Measurements from ENCODE around the gene ARHGAP6. TPM values are rescaled to one million over a fixed set of nuclear protein-coding genes. Genes with fewer than 3 reads are reported as not detected.
"Not testable (repeated sequence)": the region's sequence is repeated elsewhere in the genome, so short reads cannot be mapped to it uniquely, and the experiment has no call there.

The ARHGAP6 gene
- total RNA-seq, 1 experiment from 2014 or later: not detected

GRCh38 chrX:11371106-11371505 lies 294.6 kb downstream of the ARHGAP6 start:
- H3K4me1 ChIP-seq (ENCODE audit: low read length): no peaks in the 10 kb centered on the region

GRCh38 chrX:11367609-11368430 lies 297.9 kb downstream of the ARHGAP6 start:
- no peak for DNase-seq
- Histone ChIP-seq H3K4me2 (ENCODE audit: low read depth, low read length, poor library complexity, severe bottlenecking) (no peak overlapping the region), H3K36me3 (ENCODE audit: insufficient read depth, low read length) (no peaks in the 10 kb centered on the region), H3K9me2 (replicated peaks; ENCODE audit: insufficient read depth, low read length) (no peaks in the 10 kb centered on the region), H3K27ac (ENCODE audit: low read length) (no peak overlapping the region), H3K4me1 (ENCODE audit: low read length) (no peaks in the 10 kb centered on the region), H3K79me2 (ENCODE audit: low read length) (no peaks in the 10 kb centered on the region), H3K9ac (ENCODE audit: low read length) (no peak overlapping the region), H3K9me3 (ENCODE audit: low read length) (no peaks in the 10 kb centered on the region), H3K27me3 (ENCODE audit: low read length) (no peaks in the 10 kb centered on the region), H3K4me3 (ENCODE audit: low read length) (no peak overlapping the region), H2AFZ (ENCODE audit: low read length) (no peak overlapping the region), H4K20me1 (ENCODE audit: insufficient read depth, low read depth, low read length) (no peaks in the 10 kb centered on the region)

More at GRCh38 chrX:11371106-11371505, 294.6 kb downstream of the ARHGAP6 start:
- Histone ChIP-seq H3K9ac (ENCODE audit: low read length) (no peak overlapping the region), H2AFZ (ENCODE audit: low read length) (no peak overlapping the region), H3K27me3 (ENCODE audit: low read length) (no peaks in the 10 kb centered on the region), H3K79me2 (ENCODE audit: low read length) (no peaks in the 10 kb centered on the region), H3K9me2 (replicated peaks; ENCODE audit: insufficient read depth, low read length) (no peaks in the 10 kb centered on the region), H3K4me3 (ENCODE audit: low read length) (no peak overlapping the region), H3K4me2 (ENCODE audit: low read depth, low read length, poor library complexity, severe bottlenecking) (no peak overlapping the region), H3K9me3 (ENCODE audit: low read length) (no peaks in the 10 kb centered on the region), H3K27ac (ENCODE audit: low read length) (no peak overlapping the region), H3K36me3 (ENCODE audit: insufficient read depth, low read length) (no peaks in the 10 kb centered on the region), H4K20me1 (ENCODE audit: insufficient read depth, low read depth, low read length) (no peaks in the 10 kb centered on the region)
- no peak for DNase-seq

- Histone ChIP-seq H3K4me2 (ENCODE audit: low read depth, low read length, poor library complexity, severe bottlenecking) (no peak overlapping the region), H3K79me2 (ENCODE audit: low read length) (no peaks in the 10 kb centered on the region), H3K4me3 (ENCODE audit: low read length) (no peak overlapping the region), H3K36me3 (ENCODE audit: insufficient read depth, low read length) (no peaks in the 10 kb centered on the region), H3K9ac (ENCODE audit: low read length) (no peak overlapping the region), H3K4me1 (ENCODE audit: low read length) (no peaks in the 10 kb centered on the region), H3K9me2 (replicated peaks; ENCODE audit: insufficient read depth, low read length) (no peaks in the 10 kb centered on the region), H4K20me1 (ENCODE audit: insufficient read depth, low read depth, low read length) (no peaks in the 10 kb centered on the region), H2AFZ (ENCODE audit: low read length) (no peak overlapping the region), H3K27me3 (ENCODE audit: low read length) (no peaks in the 10 kb centered on the region), H3K9me3 (ENCODE audit: low read length) (no peaks in the 10 kb centered on the region), H3K27ac (ENCODE audit: low read length) (no peak overlapping the region)
- no peak for DNase-seq
These were observed 298.6 kb downstream of the ARHGAP6 start for GRCh38 chrX:11366998-11367595.

GRCh38 chrX:11365426-11365825 lies 300.3 kb downstream of the ARHGAP6 start:
- no peaks in the 10 kb centered on the region for H3K79me2 ChIP-seq (ENCODE audit: low read length)
- no peak overlapping the region for H3K9ac ChIP-seq (ENCODE audit: low read length)
- no peak for DNase-seq
- no peak overlapping the region for H3K4me3 ChIP-seq (ENCODE audit: low read length)
- H3K27me3 ChIP-seq (ENCODE audit: low read length): no peaks in the 10 kb centered on the region
- no peaks in the 10 kb centered on the region for H3K36me3 ChIP-seq (ENCODE audit: insufficient read depth, low read length)
- no peaks in the 10 kb centered on the region for H3K9me2 ChIP-seq (replicated peaks; ENCODE audit: insufficient read depth, low read length)
- no peak overlapping the region for H2AFZ ChIP-seq (ENCODE audit: low read length)
- H4K20me1 ChIP-seq (ENCODE audit: insufficient read depth, low read depth, low read length): no peaks in the 10 kb centered on the region
- no peaks in the 10 kb centered on the region for H3K4me1 ChIP-seq (ENCODE audit: low read length)
- no peak overlapping the region for H3K4me2 ChIP-seq (ENCODE audit: low read depth, low read length, poor library complexity, severe bottlenecking)
- H3K27ac ChIP-seq (ENCODE audit: low read length): no peak overlapping the region
- no peaks in the 10 kb centered on the region for H3K9me3 ChIP-seq (ENCODE audit: low read length)

GRCh38 chrX:11364835-11365234 lies 300.9 kb downstream of the ARHGAP6 start:
- no peak overlapping the region for H2AFZ ChIP-seq (ENCODE audit: low read length)
- no peak overlapping the region for H3K4me3 ChIP-seq (ENCODE audit: low read length)
- H3K9me3 ChIP-seq (ENCODE audit: low read length): no peaks in the 10 kb centered on the region
- H3K27ac ChIP-seq (ENCODE audit: low read length): no peak overlapping the region
- no peaks in the 10 kb centered on the region for H3K9me2 ChIP-seq (replicated peaks; ENCODE audit: insufficient read depth, low read length)
- H3K4me2 ChIP-seq (ENCODE audit: low read depth, low read length, poor library complexity, severe bottlenecking): no peak overlapping the region
- H3K27me3 ChIP-seq (ENCODE audit: low read length): no peaks in the 10 kb centered on the region
- no peak for DNase-seq
- no peaks in the 10 kb centered on the region for H3K79me2 ChIP-seq (ENCODE audit: low read length)
- H3K9ac ChIP-seq (ENCODE audit: low read length): no peak overlapping the region
- H3K4me1 ChIP-seq (ENCODE audit: low read length): no peaks in the 10 kb centered on the region
- no peaks in the 10 kb centered on the region for H4K20me1 ChIP-seq (ENCODE audit: insufficient read depth, low read depth, low read length)
- H3K36me3 ChIP-seq (ENCODE audit: insufficient read depth, low read length): no peaks in the 10 kb centered on the region

- not testable (repeated sequence) for H4K20me1 ChIP-seq (ENCODE audit: insufficient read depth, low read depth, low read length); H2AFZ ChIP-seq (ENCODE audit: low read length); H3K4me2 ChIP-seq (ENCODE audit: low read depth, low read length, poor library complexity, severe bottlenecking)
These were observed 301.9 kb downstream of the ARHGAP6 start for GRCh38 chrX:11363825-11364224.

GRCh38 chrX:11363069-11363594 lies 302.6 kb downstream of the ARHGAP6 start:
- Histone ChIP-seq H3K4me2 (ENCODE audit: low read depth, low read length, poor library complexity, severe bottlenecking) (no peak overlapping the region), H3K9me2 (replicated peaks; ENCODE audit: insufficient read depth, low read length) (no peaks in the 10 kb centered on the region), H3K4me3 (ENCODE audit: low read length) (no peak overlapping the region), H3K9ac (ENCODE audit: low read length) (no peak overlapping the region), H3K79me2 (ENCODE audit: low read length) (no peaks in the 10 kb centered on the region), H3K27me3 (ENCODE audit: low read length) (no peaks in the 10 kb centered on the region), H2AFZ (ENCODE audit: low read length) (no peak overlapping the region), H3K36me3 (ENCODE audit: insufficient read depth, low read length) (no peaks in the 10 kb centered on the region), H4K20me1 (ENCODE audit: insufficient read depth, low read depth, low read length) (no peaks in the 10 kb centered on the region), H3K4me1 (ENCODE audit: low read length) (no peaks in the 10 kb centered on the region), H3K27ac (ENCODE audit: low read length) (no peak overlapping the region), H3K9me3 (ENCODE audit: low read length) (no peaks in the 10 kb centered on the region)
- DNase-seq: peak; percentile 55

More at GRCh38 chrX:11363825-11364224, 301.9 kb downstream of the ARHGAP6 start:
- DNase-seq; H3K9me2 ChIP-seq (replicated peaks; ENCODE audit: insufficient read depth, low read length); H3K79me2 ChIP-seq (ENCODE audit: low read length); H3K27ac ChIP-seq (ENCODE audit: low read length); H3K27me3 ChIP-seq (ENCODE audit: low read length); H3K4me1 ChIP-seq (ENCODE audit: low read length); H3K4me3 ChIP-seq (ENCODE audit: low read length); H3K36me3 ChIP-seq (ENCODE audit: insufficient read depth, low read length); H3K9ac ChIP-seq (ENCODE audit: low read length); H3K9me3 ChIP-seq (ENCODE audit: low read length): not testable (repeated sequence)

GRCh38 chrX:11361666-11362065 lies 304.1 kb downstream of the ARHGAP6 start:
- H3K4me3 ChIP-seq (ENCODE audit: low read length); H3K4me2 ChIP-seq (ENCODE audit: low read depth, low read length, poor library complexity, severe bottlenecking); H2AFZ ChIP-seq (ENCODE audit: low read length); H3K9me3 ChIP-seq (ENCODE audit: low read length); H4K20me1 ChIP-seq (ENCODE audit: insufficient read depth, low read depth, low read length); H3K27ac ChIP-seq (ENCODE audit: low read length); DNase-seq; H3K36me3 ChIP-seq (ENCODE audit: insufficient read depth, low read length); H3K27me3 ChIP-seq (ENCODE audit: low read length); H3K9me2 ChIP-seq (replicated peaks; ENCODE audit: insufficient read depth, low read length); H3K9ac ChIP-seq (ENCODE audit: low read length); H3K79me2 ChIP-seq (ENCODE audit: low read length); H3K4me1 ChIP-seq (ENCODE audit: low read length): not testable (repeated sequence)

All from Karpas-422 (cell line).